AG10803 (cell line): ENCODE results near the gene ADGRD1.

Experiments
- DNase-seq: peaks from one replicate; pipeline ENCODE4 v3.0.0; 2010; ENCODE audit warnings: low read depth
- H3K4me3 ChIP-seq: 2 replicates; pipeline ENCODE4 v1.5.1; 2011; ENCODE audit warnings: mild to moderate bottlenecking, low read length, control low read depth
- CTCF ChIP-seq: conservative IDR thresholded peaks from 2 replicates; pipeline ENCODE4 v1.5.1; 2011; ENCODE audit warnings: mild to moderate bottlenecking, low read length, control low read depth, inconsistent platforms

The ADGRD1 gene

GRCh38 chr12:131006036-131006735, 52.5 kb downstream of the ADGRD1 start:
- H3K4me3 ChIP-seq = no peak overlapping the region
- no peak for TF ChIP-seq CTCF
- no peak for DNase-seq

- no peak overlapping the region for H3K4me3 ChIP-seq
- DNase-seq = peak; percentile 18
- no peak for TF ChIP-seq CTCF
Measured at GRCh38 chr12:131007031-131007739, 53.5 kb downstream of the ADGRD1 start.

GRCh38 chr12:131007740-131008117, 54.0 kb downstream of the ADGRD1 start:
- no peak overlapping the region for H3K4me3 ChIP-seq
- no peak for DNase-seq
- no peak for TF ChIP-seq CTCF

GRCh38 chr12:131008131-131008912, 54.6 kb downstream of the ADGRD1 start:
- no peak for TF ChIP-seq CTCF
- no peak overlapping the region for H3K4me3 ChIP-seq
- no peak for DNase-seq

GRCh38 chr12:131008913-131009270, 55.2 kb downstream of the ADGRD1 start:
- no peak for TF ChIP-seq CTCF
- H3K4me3 ChIP-seq = no peak overlapping the region
- no peak for DNase-seq

GRCh38 chr12:131009595-131010395, 56.1 kb downstream of the ADGRD1 start:
- no peak for TF ChIP-seq CTCF
- no peak for DNase-seq
- no peak overlapping the region for H3K4me3 ChIP-seq
